Subcutaneous abdominal adipose tissue (tissue), 5 donors: Measurements from ENCODE around the gene PPID.
"Not testable (repeated sequence)": the region's sequence is repeated elsewhere in the genome, so short reads cannot be mapped to it uniquely, and the experiment has no call there.

ENCODE experiments used
- H3K27ac ChIP-seq: one replicate; pipeline ENCODE4 v1.7.0; 2013; ENCODE audit warnings: low read depth, mild to moderate bottlenecking, inconsistent platforms, low read length, moderate library complexity
- H3K27me3 ChIP-seq, 5 donors: one replicate each; pipeline ENCODE4 v1.7.0; 2013; ENCODE audit warnings: low read length in 5 of 5, inconsistent platforms in 1 of 5; ENCODE audit not compliant: control insufficient read depth in 5 of 5, insufficient read depth in 4 of 5
- H3K36me3 ChIP-seq, 5 donors: one replicate each; pipeline ENCODE4 v1.7.0; 2013; ENCODE audit warnings: low read length in 5 of 5; ENCODE audit not compliant: control insufficient read depth in 5 of 5, insufficient read depth in 5 of 5
- H3K4me1 ChIP-seq, 5 donors: one replicate each; pipeline ENCODE4 v1.7.0; 2013; ENCODE audit warnings: low read length in 5 of 5, mild to moderate bottlenecking in 3 of 5, moderate library complexity in 1 of 5; ENCODE audit not compliant: control insufficient read depth in 5 of 5, insufficient read depth in 5 of 5
- H3K4me3 ChIP-seq, 5 donors: one replicate each; pipeline ENCODE4 v1.7.0; 2013; ENCODE audit warnings: low read length in 5 of 5, low read depth in 1 of 5
- H3K9ac ChIP-seq, 5 donors: one replicate each; pipeline ENCODE4 v1.7.0; 2013; ENCODE audit warnings: low read length in 5 of 5, mild to moderate bottlenecking in 4 of 5, moderate library complexity in 3 of 5
- H3K9me3 ChIP-seq, 5 donors: one replicate each; pipeline ENCODE4 v1.7.0; 2013; ENCODE audit warnings: low read length in 5 of 5; ENCODE audit not compliant: control insufficient read depth in 5 of 5
- donor health status: healthy.
- donor health status: healthy.
- donor health status: healthy.
- donor health status: healthy.
- donor health status: healthy.

The PPID gene

DNA sequence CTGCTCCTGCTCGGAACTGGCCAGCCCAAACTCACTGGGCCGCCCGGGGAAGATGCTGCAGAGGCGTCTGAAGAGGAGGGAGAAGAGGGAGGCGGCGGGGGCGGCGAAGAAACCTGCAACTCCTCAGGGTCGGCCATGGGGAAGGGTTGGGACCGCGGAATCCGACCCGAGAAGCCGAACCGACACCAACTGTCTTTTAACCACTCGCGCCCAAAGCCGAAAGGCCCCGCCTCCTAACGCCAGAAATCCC, 51.6 kb downstream of the PPID start, which contains the start of gene C4orf46:
Gene C4orf46, minus strand, starts transcription at position 223 of the 250 bp plus-strand sequence. Its CDS starts 86 bp downstream, at position 137.
- Histone ChIP-seq H3K36me3 (no peaks in the 10 kb centered on the region), H3K9me3 (no peaks in the 10 kb centered on the region), H3K4me1 (peaks cover 8 to 33% (median 26%) of the 10 kb centered on the region in 5 donors), H3K9ac (peak within 1 kb of the TSS; percentile 86 to 99 (median 97)), H3K4me3 (peak within 1 kb of the TSS; percentile 87 to 99 (median 98)), H3K27me3 (peaks cover 0 to 2% (median 0%) of the 10 kb centered on the region in 5 donors), H3K27ac (peak within 1 kb of the TSS; percentile 99)

DNA sequence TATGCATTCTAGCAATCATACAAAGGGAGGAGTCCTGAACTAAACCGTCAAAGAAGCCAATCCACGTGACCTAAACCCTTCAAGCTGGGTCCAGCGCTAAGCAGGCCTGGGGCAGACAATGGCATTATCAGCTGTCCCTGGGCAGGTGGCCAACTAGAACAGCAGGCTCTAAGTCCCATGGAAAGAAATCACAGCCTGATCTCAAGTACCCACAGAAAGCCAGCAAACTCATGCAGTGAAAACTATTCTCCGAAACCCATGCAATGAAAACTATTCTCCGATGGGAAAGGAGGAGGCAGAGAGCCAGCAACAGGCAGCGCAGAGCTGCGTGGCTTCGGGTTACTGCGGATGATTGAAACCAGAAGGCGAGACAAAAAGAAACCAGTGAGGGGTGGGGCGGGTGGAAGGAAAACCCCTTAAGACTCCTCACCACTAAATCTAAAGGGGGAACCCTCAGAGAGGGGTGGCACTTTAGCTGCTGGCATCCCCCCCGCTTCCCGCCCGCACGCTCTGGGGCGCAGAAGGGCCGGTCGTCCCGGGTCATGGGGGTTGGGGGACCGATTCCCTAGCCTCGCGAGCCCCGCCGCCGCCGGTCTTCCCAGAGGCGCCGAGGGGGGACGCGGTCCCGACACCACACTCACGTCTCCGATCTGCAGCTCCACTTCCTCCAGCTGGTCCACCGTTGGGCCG, 52.1 kb downstream of the PPID start:
- Histone ChIP-seq H3K27me3 (peaks cover 0 to 2% (median 0%) of the 10 kb centered on the region in 5 donors), H3K9me3 (no peaks in the 10 kb centered on the region), H3K36me3 (no peaks in the 10 kb centered on the region), H3K4me3 (peak overlapping the region; percentile 73 to 98 (median 87)), H3K27ac (peak overlapping the region; percentile 99), H3K4me1 (peaks cover 8 to 33% (median 26%) of the 10 kb centered on the region in 5 donors), H3K9ac (peak overlapping the region; percentile 57 to 99 (median 93))

DNA sequence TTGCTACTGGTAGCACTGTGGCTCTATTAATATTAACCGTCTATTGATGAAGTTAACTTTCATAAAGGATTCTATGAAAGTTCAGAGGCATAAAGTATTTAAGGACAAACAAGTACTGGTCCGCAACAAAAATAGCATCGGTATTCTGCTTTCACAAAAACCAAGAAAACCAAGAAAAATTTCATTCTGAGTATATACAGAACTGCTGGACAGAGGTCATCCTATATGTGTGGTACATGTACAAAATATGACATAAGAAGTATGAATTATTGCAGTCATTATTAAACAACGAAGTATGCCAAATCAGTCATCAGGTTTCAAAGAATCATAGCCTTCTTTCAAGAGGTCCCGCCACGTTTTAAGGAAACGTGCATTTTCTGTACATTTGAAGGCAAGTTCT, 53.9 kb downstream of the PPID start:
- Histone ChIP-seq H3K9ac (no peak overlapping the region), H3K4me3 (no peak overlapping the region), H3K9me3 (no peaks in the 10 kb centered on the region), H3K27ac (no peak overlapping the region), H3K27me3 (peaks cover 0 to 2% (median 0%) of the 10 kb centered on the region in 5 donors), H3K4me1 (peaks cover 8 to 31% (median 26%) of the 10 kb centered on the region in 5 donors), H3K36me3 (no peaks in the 10 kb centered on the region)

- H3K27me3 ChIP-seq, result peaks cover 0 to 2% (median 0%) of the 10 kb centered on the region in 5 donors
- H3K9ac ChIP-seq, result no peak overlapping the region
- H3K27ac ChIP-seq, result no peak overlapping the region
- no peaks in the 10 kb centered on the region for H3K36me3 ChIP-seq
- no peak overlapping the region for H3K4me3 ChIP-seq
- no peaks in the 10 kb centered on the region for H3K9me3 ChIP-seq
- H3K4me1 ChIP-seq, result peaks cover 8 to 20% (median 16%) of the 10 kb centered on the region in 5 donors
Observed at GRCh38 chr4:158667651-158668198, 55.5 kb downstream of the PPID start.

DNA sequence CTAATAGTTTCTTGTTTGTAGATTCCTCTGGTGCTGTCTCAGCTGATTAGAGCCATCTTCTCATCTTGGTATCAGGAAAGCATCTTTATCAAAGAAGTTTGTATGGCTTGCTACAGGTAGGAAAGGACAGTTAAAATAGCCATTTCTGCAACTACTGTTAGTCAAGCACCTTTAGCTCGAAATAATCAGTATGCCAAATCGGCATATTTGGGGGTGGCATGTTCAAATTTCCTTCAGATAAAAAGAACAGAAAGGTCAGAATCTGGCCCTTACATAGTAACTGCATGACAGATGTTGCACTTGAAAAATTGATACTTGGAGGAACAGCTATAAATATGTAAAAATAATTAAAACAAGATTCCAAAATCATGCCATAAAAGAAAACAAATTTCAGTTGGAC, 56.3 kb downstream of the PPID start:
- Histone ChIP-seq H3K27ac (no peak overlapping the region), H3K9ac (no peak overlapping the region), H3K9me3 (no peaks in the 10 kb centered on the region), H3K36me3 (no peaks in the 10 kb centered on the region), H3K4me1 (peaks cover 6 to 15% (median 12%) of the 10 kb centered on the region in 5 donors), H3K4me3 (no peak overlapping the region), H3K27me3 (no peaks in the 10 kb centered on the region)

- H3K27me3 ChIP-seq, result no peaks in the 10 kb centered on the region
- no peaks in the 10 kb centered on the region for H3K9me3 ChIP-seq
- H3K4me1 ChIP-seq, result no peaks in the 10 kb centered on the region
- no peak overlapping the region for H3K27ac ChIP-seq
- no peaks in the 10 kb centered on the region for H3K36me3 ChIP-seq
- no peak overlapping the region for H3K9ac ChIP-seq
- no peak overlapping the region for H3K4me3 ChIP-seq
Observed at GRCh38 chr4:158664806-158665205, 58.4 kb downstream of the PPID start.

GRCh38 chr4:158663707-158664625, 59.2 kb downstream of the PPID start:
- not testable (repeated sequence) for H3K4me3 ChIP-seq, H3K27ac ChIP-seq, H3K27me3 ChIP-seq, H3K4me1 ChIP-seq, H3K9ac ChIP-seq, H3K36me3 ChIP-seq, H3K9me3 ChIP-seq

DNA sequence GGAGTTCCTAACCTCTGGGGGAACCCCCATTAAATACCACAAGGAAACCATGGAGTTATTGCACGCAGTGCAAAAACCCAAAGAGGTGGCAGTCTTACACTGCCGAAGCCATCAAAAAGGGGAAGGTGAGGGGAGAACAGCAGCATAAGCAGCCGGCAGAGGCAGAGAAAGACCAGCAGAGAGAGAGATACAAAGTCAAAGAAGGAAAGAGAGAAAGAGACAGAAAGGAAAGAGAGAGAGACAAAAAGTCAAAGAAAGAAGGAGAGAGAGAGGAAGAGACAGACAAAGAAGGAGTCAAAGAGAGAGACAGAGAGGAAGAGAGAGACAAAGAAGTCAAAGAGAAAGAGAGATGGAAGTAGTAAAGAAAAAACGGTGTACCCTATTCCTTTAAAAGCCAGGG, 59.9 kb downstream of the PPID start:
- H3K4me3 ChIP-seq, H3K4me1 ChIP-seq, H3K36me3 ChIP-seq, H3K9ac ChIP-seq, H3K27ac ChIP-seq, H3K27me3 ChIP-seq, H3K9me3 ChIP-seq: not testable (repeated sequence)
